Measurements from ENCODE around the gene PCBP2.
"Not testable (repeated sequence)": the region's sequence is repeated elsewhere in the genome, so short reads cannot be mapped to it uniquely, and the experiment has no call there.

PCBP2 gene

GRCh38 chr12:53451661-53452158 is at the start of gene PCBP2:
Gene PCBP2 (plus strand): TSS chr12:53452102. CDS start chr12:53454801, 2,699 bp downstream.
- peak; percentile 97 for DNase-seq

- DNase-seq: not testable (repeated sequence)
These were observed 49.6 kb upstream of the PCBP2 start for GRCh38 chr12:53402351-53402750.

DNA sequence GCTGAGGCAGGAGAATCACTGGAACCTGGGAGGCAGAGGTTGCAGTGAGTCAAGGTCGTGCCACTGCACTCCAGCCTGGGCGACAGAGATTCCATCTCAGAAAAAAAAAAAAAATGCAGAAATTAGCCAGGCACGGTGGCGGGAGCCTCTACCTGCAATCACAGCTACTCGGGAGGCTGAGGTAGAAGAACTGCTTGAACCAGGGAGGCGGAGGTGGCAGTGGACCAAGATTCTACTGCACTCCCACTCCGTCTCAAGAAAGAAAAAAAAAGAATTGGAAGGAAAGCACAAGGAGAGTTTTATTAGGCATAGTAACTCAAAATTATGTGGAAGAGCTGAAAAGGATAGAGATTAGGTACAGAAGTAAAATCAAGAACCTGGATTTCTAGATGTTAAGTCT is 49.0 kb upstream of the PCBP2 start:
- no peak for DNase-seq

DNA sequence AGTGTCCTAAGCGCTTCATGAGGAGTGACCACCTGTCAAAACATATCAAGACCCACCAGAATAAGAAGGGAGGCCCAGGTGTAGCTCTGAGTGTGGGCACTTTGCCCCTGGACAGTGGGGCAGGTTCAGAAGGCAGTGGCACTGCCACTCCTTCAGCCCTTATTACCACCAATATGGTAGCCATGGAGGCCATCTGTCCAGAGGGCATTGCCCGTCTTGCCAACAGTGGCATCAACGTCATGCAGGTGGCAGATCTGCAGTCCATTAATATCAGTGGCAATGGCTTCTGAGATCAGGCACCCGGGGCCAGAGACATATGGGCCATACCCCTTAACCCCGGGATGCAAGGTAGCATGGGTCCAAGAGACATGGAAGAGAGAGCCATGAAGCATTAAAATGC is 41.0 kb upstream of the PCBP2 start:
- DNase-seq: no peak

DNA sequence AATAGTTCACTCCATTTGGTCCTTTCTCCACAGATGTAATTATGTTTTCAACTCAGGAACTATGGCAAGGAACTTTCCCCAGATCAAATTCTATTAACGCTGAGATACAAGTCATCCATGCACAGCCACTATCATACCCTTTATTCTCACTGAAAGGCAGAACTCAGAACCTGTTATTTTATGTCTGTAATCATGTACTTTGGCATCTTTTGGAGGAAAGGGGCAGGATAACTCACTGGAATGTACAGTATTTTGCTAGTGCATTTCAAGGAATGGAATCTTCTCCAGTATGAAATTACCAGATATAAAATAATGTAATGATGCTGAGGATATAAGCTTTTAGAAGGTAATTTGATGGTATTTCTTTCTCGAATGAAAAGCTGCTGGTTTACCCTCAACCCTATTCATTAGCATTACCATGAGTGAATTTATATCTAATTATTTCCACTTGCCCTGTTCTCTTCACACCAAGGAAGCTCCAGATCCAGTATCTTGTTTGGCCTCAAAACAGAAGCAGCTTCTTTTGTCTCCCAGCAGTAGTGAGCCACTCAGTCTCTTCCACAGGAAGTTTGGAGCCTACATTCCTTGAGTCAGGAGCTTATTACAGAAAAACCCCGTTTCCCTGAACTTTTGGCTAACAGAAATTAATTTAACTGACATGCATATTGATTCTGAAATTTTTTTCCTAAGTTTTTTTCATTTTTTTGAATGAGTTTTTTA is 38.3 kb upstream of the PCBP2 start:
- DNase-seq: no peak

- DNase-seq: no peak
These were observed 37.0 kb upstream of the PCBP2 start for GRCh38 chr12:53414756-53415417.

DNA sequence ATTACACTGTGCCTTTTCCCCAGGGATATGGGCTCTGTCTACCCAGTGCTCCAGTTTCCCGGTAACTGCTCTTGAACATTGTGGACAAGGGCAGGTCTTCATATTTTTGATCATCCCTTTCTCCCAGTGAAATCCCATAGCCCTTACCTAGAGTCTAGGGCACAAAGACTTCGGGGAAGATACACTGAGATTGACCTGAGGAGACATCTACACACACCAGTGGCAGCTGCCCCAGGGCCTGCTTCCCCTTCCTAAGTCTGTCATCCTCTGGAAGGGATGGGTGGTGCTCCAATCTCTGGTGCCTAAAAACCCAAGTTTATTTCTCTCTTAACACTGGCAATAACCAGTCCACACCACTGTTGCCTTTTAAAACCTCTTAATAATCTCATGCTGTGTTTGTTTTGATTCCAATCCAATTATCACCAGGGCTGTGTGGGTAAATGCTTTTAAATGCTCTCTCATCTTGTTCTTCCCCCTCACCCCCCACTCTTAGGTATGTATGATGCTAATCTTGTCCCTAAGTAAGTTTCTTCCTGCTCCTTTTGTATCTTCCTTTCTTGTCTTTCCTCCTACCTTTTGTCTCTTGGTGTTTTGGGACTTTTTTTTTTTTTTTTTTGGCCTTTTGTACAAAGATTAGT is 36.0 kb upstream of the PCBP2 start:
- not testable (repeated sequence) for DNase-seq

- not testable (repeated sequence) for DNase-seq
These were observed 34.5 kb upstream of the PCBP2 start for GRCh38 chr12:53417291-53417816.

DNA sequence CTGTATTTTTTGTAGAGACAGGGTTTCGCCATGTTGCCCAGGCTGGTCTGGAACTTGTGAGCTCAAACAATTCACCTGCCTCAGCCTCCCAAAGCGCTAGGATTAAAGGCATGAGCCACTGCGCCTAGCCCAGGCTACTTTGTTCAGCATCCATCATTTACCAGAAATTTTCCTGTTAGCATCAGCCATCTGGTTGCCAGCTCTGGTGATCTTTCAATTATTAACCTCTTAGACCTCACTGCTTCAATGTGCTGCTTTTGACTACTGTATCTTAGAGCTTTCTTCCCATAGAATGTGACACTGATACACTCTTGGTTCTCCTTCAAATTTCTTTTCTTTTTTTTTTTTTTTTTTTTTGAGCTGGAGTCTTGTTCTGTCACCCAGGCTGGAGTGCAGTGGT is 33.7 kb upstream of the PCBP2 start:
- no peak for DNase-seq

- DNase-seq: no peak
These were observed 32.1 kb upstream of the PCBP2 start for GRCh38 chr12:53419756-53420155.

DNA sequence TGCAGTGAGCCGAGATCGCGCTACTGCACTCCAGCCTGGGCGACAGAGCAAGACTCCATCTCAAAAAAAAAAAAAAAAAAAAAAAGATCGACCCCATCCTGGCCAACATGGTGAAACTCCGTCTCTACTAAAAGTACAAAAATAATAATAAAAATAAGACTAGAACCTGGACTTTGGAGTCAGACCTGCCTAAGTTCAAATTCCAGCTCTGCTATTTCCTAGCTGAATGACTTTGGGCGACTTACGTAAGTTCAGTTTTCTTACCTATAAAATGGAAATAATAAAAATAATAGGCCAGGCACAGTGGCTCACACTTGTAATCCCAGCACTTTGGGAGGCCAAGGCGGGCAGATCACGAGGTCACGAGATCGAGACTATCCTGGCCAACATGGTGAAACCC is 29.7 kb upstream of the PCBP2 start:
- DNase-seq: not testable (repeated sequence)

- DNase-seq: no peak
These were observed 28.3 kb upstream of the PCBP2 start, which contains the start of gene AMHR2 for GRCh38 chr12:53423597-53423996. Gene AMHR2 (plus strand): TSS chr12:53423855. CDS start chr12:53423935, 80 bp downstream.

- no peak for DNase-seq
These were observed 27.0 kb upstream of the PCBP2 start for GRCh38 chr12:53424626-53425514.

- DNase-seq: no peak
These were observed 26.3 kb upstream of the PCBP2 start for GRCh38 chr12:53425515-53426150.

DNA sequence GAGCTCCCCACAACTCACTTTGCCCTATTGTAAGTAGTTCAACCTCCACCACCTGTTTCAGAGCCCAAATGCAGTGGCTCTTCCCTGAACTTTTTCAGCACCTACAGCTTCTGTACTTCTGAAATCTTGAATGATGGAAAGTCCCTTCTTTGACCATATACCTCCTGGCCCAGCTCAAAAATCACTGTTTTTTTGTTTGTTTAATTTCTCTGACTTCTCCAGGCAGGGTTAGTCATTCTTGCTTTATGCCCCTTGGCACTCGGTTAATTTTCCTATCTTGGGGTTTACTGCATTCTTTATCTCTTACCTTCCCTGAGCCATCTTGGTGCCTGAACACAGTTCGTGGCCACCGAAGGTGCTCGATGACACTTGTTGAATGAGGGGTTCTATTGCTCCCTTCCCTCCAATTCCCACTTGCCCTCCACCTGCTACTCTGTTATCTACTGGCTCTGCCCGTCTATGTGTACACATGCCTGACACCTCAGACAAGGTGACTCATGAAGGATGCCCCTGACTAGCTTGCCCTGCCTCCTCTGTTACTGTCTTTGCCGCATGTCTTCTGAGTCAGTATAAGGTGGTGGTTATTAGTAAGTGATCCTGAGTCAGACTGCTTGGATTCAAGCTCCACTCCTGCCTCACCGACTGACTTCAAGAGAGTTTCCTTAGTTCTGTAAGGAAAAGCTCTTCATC is 23.9 kb upstream of the PCBP2 start:
- DNase-seq: peak; percentile 61

- DNase-seq: no peak
These were observed 23.2 kb upstream of the PCBP2 start for GRCh38 chr12:53428741-53429140.

DNA sequence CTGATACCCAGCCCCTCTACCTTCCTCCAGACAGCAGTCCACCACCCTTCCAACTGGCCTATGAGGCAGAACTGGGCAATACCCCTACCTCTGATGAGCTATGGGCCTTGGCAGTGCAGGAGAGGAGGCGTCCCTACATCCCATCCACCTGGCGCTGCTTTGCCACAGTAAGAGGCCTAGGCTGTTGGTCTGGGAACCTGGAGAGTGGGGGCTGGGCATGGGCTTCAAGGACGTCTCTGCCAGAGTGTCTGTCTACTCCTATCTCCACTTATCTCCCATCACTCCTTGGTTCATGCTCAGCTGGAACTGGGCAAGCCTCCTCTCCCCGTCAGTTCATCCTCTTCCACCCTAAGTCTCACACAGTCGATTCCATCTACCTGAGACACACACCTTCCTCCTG is 21.8 kb upstream of the PCBP2 start:
- no peak for DNase-seq

DNA sequence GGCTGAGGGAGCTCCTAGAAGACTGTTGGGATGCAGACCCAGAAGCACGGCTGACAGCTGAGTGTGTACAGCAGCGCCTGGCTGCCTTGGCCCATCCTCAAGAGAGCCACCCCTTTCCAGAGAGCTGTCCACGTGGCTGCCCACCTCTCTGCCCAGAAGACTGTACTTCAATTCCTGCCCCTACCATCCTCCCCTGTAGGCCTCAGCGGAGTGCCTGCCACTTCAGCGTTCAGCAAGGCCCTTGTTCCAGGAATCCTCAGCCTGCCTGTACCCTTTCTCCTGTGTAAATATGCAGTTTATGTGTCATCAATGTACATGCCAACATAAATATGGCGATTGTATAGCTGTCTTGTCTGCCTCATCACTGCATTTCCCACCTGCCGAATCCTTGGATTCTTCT is 20.7 kb upstream of the PCBP2 start:
- no peak for DNase-seq

- not testable (repeated sequence) for DNase-seq
These were observed 16.6 kb upstream of the PCBP2 start for GRCh38 chr12:53435326-53435725.

GRCh38 chr12:53439582-53439981 is 12.3 kb upstream of the PCBP2 start:
- DNase-seq: not testable (repeated sequence)

All from activated CD8-positive, alpha-beta memory T cell treated with anti-CD3 and anti-CD28 coated beads, Interleukin-2, amount 50 U/mL, for 48 hours (primary cell).